ENCODE measurements around the gene IQSEC1.

The IQSEC1 gene

DNA sequence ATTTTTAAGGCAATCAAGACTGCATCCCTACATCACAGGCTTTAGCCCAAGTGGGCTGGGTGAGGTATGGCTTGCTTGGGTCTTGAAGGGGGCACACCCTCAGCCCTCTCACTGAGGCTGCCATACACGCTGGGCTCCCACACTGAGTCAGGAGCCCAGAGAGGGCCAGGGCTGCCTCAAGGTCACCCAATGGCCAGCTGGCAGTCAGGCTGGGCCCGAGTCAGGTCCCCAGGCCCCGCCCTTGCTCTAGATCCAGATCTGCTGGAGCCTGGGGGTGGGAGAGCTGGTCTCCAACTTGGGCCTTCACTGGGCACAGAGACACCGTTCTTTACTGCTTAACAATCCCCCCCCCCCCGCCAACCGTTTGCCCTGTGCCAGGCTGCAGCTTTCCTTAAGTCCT, 88.1 kb downstream of the IQSEC1 start:
- DNase-seq (ENCODE audit: low spot score): no peak

GRCh38 chr3:12984023-12984823, 89.0 kb downstream of the IQSEC1 start:
- peak; percentile 83 for DNase-seq (ENCODE audit: low spot score)

GRCh38 chr3:12983319-12983718, 89.9 kb downstream of the IQSEC1 start:
- DNase-seq (ENCODE audit: low spot score): no peak

DNA sequence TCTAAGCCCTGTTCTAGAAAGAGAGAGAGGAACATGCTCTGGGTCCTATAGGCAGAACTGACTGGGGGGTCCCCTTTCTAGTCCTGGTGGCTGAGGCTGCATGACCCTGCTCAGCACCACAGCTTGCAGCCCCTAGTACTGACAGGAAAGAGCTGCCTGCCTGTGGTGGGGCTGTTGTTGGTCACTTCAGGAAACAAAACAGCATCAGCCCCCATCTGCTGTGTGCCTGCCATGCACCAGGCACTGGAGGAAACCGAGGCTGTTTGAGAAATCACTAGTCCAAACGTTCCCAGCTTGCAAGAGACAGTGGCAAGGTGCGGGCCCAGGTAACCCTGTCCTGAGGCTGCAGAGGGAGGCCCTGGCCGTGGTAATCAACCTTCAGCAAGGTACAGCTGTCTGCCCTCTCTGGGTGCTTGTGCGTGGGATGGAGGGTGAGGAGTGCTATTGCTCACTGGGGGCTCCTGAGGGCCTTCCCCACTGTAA, 90.6 kb downstream of the IQSEC1 start:
- no peak for DNase-seq (ENCODE audit: low spot score)

DNA sequence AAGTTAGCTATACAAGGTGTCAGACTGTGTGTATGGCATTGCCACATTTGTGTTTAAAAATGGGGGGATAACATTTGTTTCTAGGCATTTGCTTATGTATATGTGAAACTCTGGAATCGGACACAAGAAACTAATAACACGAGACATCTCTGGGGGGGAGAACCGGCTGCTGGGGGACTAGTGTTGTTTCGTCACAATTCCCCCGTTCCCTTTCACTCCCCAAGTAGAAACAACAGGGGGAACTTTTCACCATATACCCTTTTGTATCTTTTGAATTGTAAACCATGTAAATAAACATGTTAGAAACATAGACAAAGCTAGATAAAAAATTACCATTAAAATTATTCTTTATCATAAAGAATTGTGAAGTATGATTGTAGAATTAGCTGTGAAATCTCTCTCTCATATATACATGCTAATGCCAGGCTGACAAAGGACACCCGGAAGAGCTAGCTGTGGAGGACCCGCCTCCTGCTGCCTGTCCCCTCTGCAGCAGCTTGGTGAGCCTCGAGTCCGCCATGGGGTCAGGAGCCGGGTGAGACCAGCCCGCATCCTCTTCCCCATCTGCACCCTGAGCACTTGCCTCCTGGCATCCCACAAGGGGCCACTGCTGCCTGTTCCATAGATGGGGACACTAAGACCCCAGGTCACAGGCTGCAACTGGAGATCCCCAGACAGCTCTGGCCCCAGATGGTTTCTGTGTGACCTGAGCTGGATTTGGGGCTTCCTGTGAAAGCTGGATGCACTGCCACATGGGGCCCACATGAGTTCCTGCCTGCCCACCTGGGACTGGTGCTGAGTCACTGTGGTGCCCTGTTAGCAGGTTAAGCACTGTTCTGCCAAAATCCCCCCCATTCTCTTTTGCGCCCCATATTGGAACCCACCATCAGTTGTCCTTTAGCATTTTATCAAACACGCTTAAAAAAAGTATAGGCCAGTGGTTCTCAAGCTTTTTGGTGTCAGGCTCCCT, 91.6 kb downstream of the IQSEC1 start:
- no peak for DNase-seq (ENCODE audit: low spot score)

GRCh38 chr3:12980596-12981290, 92.5 kb downstream of the IQSEC1 start:
- DNase-seq (ENCODE audit: low spot score): no peak

- DNase-seq (ENCODE audit: low spot score): no peak
These were observed 93.2 kb downstream of the IQSEC1 start for GRCh38 chr3:12979947-12980487.

GRCh38 chr3:12979151-12979946, 93.9 kb downstream of the IQSEC1 start:
- DNase-seq (ENCODE audit: low spot score): no peak

DNA sequence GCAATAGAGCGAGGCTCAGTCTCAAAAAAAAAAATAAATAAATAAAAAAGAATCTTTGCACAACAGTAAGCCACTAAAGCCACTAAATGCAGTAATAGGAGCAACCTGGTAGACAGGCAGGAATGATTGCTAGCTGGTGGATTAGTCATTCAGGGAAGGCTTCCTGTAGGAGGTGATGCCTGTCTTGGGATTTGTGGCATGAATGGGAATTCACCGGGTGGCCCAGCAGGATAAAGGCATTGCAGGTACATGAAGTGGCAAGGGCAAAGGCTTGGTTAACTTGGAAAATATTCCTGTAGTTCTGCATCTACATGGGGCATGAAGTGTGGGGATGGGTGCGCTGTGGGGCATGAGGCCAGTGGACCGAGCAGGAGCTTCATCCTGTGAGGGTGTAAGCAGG, 94.5 kb downstream of the IQSEC1 start:
- no peak for DNase-seq (ENCODE audit: low spot score)

GRCh38 chr3:12977117-12977808, 96.0 kb downstream of the IQSEC1 start:
- DNase-seq (ENCODE audit: low spot score): no peak

GRCh38 chr3:12975748-12976522, 97.3 kb downstream of the IQSEC1 start:
- no peak for DNase-seq (ENCODE audit: low spot score)

- DNase-seq (ENCODE audit: low spot score): no peak
These were observed 98.4 kb downstream of the IQSEC1 start for GRCh38 chr3:12974819-12975218.

DNA sequence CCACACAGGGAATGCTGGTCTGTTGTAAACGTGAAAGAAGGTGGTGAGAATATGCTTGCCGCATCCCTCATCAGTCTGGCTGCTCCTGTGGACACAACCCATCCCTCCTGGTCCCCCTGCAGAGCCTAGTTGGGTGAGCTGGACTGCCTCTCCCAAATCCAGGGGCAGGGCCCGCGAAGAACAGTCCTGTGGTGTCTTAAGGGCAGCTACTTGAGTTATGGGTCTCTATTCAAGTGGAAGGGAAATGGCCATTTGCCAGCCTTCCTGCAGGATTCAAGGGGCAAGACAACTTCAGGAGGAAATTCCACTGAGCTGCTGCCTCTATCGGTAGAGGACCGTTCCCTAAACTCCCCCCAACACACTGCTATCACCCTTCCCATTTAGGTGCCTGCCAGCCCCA, 98.9 kb downstream of the IQSEC1 start:
- no peak for DNase-seq (ENCODE audit: low spot score)

DNA sequence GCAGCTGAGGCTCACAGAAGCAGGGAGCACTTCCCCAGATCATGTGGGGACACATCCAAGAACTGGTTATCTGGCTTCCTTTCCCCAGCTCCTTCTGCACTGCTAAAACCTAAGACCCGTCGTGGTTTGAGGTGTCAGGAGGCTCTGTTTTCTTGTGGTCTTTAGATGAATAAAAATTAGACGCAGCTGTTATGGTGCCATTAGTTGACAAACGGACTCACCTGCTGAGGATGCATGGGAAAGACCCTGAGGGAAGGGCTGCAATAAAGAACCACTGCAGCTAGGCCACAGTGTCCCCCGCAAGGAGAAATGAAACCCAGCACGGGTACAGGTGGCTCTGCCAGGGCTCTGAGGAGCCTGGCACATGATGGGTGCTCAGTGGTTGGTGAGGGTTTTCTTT, 99.4 kb downstream of the IQSEC1 start:
- DNase-seq (ENCODE audit: low spot score): no peak

GRCh38 chr3:12972781-12973702, 100.2 kb downstream of the IQSEC1 start:
- DNase-seq (ENCODE audit: low spot score): no peak

DNA sequence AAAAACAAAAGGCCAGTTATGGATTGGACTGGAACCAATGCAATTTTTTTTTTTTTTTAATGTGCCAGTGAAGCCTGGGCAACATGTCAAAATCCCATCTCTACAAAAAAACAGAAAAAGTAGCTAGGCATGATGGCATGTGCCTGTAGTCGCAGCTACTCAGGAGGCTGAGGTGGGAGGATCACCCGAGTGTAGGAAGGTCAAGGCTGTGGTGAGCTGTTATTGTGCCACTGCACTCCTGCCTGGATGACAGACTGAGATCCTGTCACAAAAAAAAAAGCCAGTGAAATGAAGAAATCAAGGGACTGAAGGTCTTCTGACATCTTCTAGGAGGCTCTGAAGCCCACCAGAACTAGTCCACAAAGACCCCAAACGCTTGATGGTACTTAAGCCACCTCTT, 101.2 kb downstream of the IQSEC1 start:
- no peak for DNase-seq (ENCODE audit: low spot score)

DNA sequence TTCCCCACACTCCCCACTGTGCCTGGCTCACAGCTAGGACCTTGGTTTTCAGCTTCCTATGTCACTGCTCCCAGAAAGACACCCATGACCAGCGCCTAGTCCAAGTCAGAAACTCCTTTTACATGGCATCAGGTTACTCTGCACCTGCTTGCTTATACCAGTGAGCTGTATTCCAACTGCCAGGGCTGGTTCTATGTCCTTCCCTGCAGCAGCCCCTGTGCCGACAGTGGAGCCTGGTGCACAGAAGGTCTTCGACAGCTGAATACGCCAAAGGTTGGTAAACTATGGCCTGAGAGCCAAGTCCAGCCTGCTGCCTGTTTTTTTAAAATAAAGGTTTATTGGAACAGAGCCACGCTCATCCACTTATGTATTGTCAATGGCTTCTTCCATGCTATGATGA, 102.5 kb downstream of the IQSEC1 start:
- no peak for DNase-seq (ENCODE audit: low spot score)

GRCh38 chr3:12969486-12969885, 103.7 kb downstream of the IQSEC1 start:
- no peak for DNase-seq (ENCODE audit: low spot score)

- DNase-seq (ENCODE audit: low spot score): no peak
These were observed 104.7 kb downstream of the IQSEC1 start for GRCh38 chr3:12968541-12968940.
